ENCODE results near the gene TEX101.
"Not testable (repeated sequence)": the region's sequence is repeated elsewhere in the genome, so short reads cannot be mapped to it uniquely, and the experiment has no call there.

DNA sequence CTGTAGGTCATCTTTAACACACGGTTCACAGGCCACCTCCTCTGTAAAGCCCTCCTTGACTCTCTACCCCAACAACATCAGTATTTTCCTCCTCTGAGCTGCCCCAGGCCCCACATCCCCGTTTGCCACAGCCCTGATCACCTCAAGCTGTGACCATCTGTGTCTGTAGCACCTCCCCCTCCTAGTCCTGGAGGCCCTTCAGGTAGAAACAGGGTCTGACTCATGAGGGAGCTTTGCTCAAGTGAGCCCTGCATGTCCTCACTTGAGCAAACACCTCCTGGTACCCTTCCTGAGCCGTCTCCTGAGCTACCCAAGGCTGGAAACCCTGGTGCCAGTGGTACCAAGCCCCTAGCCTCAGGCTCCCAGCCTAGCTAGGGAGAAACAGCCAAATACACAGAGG is 37.1 kb upstream of the TEX101 start:
- not testable (repeated sequence) for TF ChIP-seq CTCF (conservative IDR thresholded peaks at IDR 0.05; ENCODE audit: low read depth, low read length); EZH2 (IDR thresholded peaks at IDR 0.05; ENCODE audit: low read length, unreplicated experiment)

All from PC-3 (cell line).